Measurements from ENCODE around the gene DNASE1L1.
A peak's percentile ranks its signal among the peaks of the same experiment; 100 is the strongest.

Gene DNASE1L1

DNA sequence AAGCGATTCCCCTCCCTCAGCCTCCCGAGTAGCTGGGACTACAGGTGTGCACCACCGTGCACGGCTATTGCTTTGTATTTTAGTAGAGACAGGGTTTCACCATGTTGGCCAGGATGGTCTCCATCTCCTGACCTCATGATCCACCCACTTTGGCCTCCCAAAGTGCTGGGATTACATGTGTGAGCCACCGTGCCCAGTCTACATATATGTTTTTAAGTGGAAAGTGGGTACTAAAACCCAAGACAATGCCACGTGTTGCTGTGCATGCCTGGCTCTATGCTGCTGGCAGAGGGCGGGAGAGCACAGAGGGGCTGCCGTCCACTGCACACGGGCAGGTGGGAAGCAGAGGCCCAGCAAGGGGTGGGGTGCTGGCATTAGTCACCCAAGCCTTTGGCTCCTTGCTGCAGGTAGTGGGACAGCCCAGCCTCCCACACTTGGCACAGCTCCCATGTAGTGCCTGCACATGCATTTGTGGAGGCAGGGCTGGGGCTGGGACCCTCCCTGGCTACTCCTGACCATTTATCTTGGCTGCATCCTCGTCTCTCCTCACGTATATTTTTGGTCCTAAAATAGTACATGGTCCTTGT, 26.5 kb downstream of the DNASE1L1 start:
- DNase-seq (ENCODE audit: low read depth in 2 of 2) = no peak

DNA sequence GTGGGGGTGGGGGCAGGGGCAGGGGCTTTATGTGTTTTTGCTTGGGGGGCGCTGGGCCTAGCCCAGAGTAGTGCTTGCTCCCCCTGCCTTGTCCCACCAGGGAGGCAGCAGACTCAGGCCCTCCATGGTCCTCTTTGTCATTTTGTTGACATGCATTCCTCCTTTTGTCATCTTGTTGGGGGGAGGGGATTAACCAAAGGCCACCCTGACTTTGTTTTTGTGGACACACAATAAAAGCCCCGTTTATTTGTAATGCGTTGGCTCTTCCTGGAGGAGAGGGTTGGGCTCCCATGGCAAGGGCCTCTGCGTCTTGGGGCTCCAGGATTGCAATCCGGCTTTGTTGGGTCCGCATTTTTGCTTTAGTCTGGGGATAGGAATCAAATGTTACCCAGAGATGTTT, 27.8 kb downstream of the DNASE1L1 start:
- no peak for DNase-seq (ENCODE audit: low read depth in 2 of 2)

GRCh38 chrX:154380787-154381186, 28.3 kb downstream of the DNASE1L1 start:
- no peak for DNase-seq (ENCODE audit: low read depth in 2 of 2)

DNA sequence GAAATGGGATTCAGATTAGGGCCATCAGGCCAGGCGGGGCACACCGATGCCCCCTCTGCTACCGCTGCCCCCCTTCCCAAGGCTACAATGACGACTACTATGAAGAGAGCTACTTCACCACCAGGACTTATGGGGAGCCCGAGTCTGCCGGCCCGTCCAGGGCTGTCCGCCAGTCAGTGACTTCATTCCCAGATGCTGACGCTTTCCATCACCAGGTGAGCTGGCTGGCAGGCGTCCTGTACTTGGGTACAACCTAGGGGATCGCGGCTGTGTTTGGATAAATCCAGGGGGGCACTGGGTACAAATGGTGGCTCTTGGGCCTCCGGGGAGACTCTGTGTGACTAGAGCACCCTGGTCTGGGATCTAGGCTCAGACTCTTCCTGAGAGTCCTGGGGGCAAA, 28.9 kb downstream of the DNASE1L1 start:
- no peak for DNase-seq (ENCODE audit: low read depth in 2 of 2)

DNA sequence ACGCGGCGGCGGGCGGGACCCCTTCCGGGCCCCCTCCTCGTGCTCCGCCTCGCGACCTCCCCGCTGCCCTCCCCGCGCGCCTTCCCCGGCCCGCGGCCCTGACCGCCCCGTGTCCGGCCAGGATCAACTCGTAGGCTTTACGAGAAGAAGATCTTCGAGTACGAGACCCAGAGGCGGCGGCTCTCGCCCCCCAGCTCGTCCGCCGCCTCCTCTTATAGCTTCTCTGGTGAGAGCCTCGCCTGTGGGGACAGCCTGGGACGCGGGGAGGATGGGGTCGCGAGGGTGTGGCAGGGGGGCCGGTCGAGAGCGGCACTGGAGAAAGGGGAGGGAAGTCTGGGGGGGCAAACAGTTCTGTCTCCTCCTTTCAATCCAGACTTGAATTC, 29.5 kb downstream of the DNASE1L1 start:
- DNase-seq (ENCODE audit: low read depth in 2 of 2) = no peak

GRCh38 chrX:154378799-154379568, 30.1 kb downstream of the DNASE1L1 start, which contains the start of gene EMD:
TSS of gene EMD (plus strand) at chrX:154379295. CDS start at chrX:154379485, 190 bp downstream.
- peak; percentile 87 to 88 for DNase-seq (ENCODE audit: low read depth in 2 of 2)

- DNase-seq (ENCODE audit: low read depth in 2 of 2) = no peak
These were observed 30.8 kb downstream of the DNASE1L1 start for GRCh38 chrX:154378059-154378798.

DNA sequence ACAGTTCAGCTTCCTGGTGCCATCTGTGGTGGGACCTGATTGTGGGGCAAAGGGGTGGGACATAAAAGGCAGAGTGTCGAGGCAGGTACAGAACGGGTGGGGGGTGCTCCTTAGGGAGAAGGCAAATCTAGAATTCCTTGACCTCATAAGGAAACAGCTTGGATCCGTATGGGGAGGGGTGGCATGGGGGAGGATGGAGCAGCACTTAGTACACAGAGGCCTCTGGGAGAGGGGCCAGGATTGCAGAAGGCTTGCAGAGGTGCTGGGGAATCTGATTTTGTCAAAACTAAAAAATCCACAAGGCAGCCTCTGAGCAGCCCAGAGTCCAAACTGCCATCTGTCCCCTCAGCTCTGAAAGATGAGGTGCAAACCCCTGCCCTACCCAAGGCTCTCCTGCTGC, 32.3 kb downstream of the DNASE1L1 start:
- DNase-seq (ENCODE audit: low read depth in 2 of 2) = no peak

DNA sequence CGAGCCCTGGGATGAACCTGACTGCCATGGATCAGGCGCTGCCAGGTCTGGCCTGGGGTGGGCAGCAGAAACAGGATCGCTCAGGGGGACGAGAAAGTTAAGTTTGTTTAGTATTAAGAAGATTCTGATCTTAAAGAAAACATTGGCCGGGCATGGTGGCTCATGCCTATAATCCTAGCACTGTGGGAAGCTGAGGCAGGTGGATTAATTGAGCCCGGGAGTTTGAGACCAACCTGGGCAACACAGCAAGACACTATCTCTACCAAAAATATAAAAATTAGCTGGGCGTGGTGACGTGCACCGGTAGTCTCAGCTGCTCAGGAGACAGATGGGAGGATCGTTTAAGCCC, 33.9 kb downstream of the DNASE1L1 start:
- DNase-seq (ENCODE audit: low read depth in 2 of 2) = no peak

- no peak for DNase-seq (ENCODE audit: low read depth in 2 of 2)
These were observed 34.5 kb downstream of the DNASE1L1 start, which contains the start of gene FLNA for GRCh38 chrX:154374313-154375155. TSS of gene FLNA (minus strand) at chrX:154374634. CDS start at chrX:154371245, 3,389 bp downstream.

GRCh38 chrX:154373340-154374306, 35.4 kb downstream of the DNASE1L1 start:
- DNase-seq (ENCODE audit: low read depth in 2 of 2) = no peak

DNA sequence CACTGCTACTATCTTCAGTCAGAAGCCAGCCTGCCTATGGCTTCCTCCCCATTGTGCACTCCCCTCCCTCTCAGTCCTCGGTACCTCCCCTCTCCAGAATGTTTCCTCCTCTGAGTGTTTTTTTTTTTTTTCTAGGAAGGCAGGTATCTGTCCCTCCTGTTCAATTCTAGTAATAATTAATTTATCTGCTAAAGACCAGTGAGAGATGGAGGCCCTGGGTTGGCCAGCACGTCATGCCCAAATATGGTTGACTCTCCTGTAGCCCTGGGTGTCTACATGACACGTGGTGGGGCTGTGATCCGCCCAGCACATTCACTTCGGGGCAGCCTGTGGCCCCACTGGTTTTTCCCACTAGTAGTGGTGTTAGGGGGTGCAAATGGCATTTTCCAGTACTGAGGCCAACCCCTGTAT, 36.4 kb downstream of the DNASE1L1 start:
- DNase-seq (ENCODE audit: low read depth in 2 of 2) = no peak

GRCh38 chrX:154371789-154372300, 37.2 kb downstream of the DNASE1L1 start:
- DNase-seq (ENCODE audit: low read depth in 2 of 2) = no peak

DNA sequence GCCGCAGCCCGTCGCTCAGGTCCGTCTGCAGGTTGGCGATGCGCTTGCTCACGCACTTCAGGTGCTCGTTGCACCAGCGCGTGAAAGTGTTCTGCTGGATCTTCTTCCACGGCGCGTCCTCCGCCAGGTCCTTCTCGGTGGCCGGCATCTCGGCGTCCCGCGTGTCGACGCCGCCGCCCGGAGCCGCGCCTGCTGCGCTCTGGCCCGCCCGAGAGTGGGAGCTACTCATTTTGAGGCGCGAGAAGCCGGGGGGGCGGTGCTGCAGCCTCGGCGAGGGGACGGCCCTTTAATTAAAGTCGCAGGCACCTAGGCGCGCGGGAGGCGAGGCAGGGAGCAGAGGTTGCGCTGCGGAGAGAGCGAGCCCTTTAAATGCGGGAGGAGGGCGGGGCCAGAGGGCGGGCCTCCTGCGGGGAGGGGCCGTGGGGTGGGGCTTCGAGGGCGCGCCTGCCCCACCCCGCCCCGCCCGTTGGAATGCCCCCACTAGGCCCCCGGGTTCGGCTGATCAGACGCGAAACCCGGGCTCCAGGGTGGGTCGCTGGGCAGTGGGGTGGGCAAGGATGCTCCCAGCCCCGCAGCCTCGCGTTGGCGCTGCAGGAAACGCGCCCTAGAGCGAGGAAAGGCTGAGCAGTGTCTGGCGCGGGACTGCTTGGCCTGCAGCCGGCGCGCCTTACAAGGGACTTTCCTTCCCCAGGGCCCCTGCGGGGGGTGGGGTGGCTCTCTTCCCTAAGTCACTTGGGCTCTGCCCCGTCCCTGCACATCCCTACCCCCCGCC, 37.9 kb downstream of the DNASE1L1 start:
- DNase-seq (ENCODE audit: low read depth in 2 of 2) = peak; percentile 80 to 83

DNA sequence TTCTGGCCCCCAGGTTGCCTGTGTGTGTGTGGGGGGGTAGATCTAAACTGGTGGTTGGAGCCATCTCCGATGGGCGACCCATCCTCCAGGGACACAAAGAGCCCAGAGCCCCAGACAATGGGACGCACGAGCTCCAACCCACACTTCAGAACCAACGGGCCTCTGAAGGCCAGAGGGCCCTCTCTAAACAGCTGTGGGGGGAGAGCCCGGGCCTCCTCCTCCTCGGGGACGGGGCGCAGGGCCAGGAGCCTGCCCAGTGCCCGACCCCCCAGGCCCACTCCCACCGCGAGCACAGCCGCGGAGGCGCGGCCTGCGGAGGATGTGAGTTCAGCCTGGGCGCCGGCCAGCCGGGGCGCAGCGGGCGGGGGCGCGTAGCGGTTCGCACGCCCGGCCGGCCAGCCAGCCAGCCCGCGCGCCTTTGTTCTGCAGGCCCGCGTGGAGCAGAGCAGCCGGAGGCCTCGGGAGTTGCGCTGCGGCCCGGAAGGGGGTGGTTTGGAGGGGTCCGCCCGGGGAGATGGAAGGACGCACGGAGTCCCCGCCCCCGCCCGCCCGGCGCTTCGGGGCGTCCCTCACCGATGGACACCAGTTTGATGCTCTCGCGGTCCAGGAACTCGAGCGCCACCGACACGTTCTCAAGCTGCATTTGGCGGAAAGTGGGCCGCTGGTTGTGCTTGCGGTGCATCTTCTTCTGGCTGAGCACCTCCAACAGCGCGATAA, 38.6 kb downstream of the DNASE1L1 start:
- no peak for DNase-seq (ENCODE audit: low read depth in 2 of 2)

DNA sequence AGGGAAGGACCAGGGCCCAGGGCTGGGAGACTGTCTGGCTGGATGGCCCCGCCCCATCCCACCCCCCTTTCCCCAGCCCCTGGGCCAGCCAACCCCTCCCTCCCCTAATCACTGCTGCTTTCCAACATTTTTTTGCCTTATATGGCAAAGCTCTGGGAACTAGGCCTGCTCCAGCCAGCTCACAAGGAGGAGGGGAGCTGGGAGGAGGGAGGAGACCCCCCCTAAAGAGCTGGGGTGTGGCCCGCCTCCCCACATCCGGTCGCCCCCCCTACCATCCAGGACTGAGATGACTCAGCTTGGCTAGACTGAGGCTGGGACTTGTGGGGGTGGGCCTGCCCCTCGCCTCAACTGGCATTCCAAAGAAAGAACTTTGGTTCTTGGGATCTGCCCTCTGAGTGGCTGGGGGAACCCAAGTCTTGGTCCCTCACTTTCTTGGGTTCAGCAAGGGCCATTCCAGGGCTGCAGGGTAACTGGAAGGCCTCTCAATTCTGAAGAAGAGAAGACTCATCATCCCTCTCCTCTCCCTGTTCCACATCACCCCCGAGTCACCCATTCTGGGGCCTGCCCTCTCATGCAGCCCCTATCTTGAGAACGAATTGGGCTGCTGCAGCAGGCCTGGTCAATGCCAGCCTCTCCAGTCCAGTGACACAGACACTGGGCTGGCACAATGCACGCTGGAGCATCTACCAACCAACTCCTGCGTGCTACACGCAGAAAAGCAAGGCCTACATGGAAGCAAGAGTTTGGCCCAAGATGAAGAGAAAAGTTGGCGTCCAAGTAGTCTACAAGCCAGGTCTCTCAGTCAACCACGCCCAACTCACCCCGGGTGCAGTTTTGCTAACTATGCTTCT, 39.4 kb downstream of the DNASE1L1 start:
- DNase-seq (ENCODE audit: low read depth in 2 of 2) = peak; percentile 49 to 63

DNA sequence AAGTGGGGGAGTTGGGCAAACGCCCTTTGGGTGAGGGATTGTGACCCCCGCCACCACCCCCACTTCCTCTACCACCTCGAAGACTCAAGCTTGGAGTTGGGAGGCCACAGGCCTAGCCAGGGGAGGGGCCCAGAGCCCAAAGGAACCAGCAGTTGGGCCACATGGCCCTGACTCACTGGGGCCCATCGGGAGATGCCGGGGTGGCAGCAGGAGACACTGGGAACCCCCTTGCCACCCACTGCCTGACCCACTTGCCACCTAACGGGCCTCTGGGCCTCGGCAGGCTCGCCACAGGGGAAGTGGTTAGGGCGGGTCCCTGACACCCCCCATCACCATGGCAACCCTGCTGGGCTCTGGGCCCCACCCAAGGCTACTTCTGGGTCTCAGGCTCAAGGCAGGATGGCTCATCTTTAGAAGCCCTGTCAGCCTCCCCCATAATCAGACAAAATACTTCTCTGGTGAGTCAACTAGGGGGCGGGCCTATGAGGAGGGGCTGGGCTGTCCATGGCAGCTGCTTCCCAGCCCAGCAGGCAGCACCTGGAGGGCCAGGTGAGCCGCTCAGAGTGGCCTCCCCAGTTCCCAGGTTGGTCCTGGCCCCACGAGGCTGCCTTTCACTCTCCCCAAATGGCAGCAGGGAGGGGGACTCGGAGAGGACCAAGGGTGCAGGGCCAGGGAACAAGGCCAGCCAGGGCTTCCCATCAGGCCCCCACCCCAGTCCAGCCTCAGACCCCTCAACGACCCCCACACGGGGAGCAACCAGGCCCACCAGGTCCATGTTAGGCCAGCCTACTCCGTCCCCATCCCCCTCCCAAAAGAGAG, 40.2 kb downstream of the DNASE1L1 start:
- DNase-seq (ENCODE audit: low read depth in 2 of 2) = peak; percentile 81 to 89

Data from stimulated activated CD8-positive, alpha-beta memory T cell treated with anti-CD3 and anti-CD28 coated beads, Interleukin-7, amount 100 ng/mL, for 1 hour (primary cell).